B cell (primary cell): ENCODE data around the gene KIDINS220.

Experiments used
- EZH2 ChIP-seq: IDR thresholded peaks from 2 replicates; pipeline ENCODE4 v1.6.1; 2012; ENCODE audit warnings: borderline replicate concordance, low read depth, mild to moderate bottlenecking, moderate library complexity, low read length; ENCODE audit not compliant: insufficient read depth, poor library complexity, severe bottlenecking
- TF ChIP-seq, protein P1 (sequence below): fragments of 200-600 bp; IDR thresholded peaks from one replicate; pipeline ENCODE4 v1.8.0; 2022; ENCODE audit warnings: antibody characterized with exemption, mild to moderate bottlenecking

DNA sequence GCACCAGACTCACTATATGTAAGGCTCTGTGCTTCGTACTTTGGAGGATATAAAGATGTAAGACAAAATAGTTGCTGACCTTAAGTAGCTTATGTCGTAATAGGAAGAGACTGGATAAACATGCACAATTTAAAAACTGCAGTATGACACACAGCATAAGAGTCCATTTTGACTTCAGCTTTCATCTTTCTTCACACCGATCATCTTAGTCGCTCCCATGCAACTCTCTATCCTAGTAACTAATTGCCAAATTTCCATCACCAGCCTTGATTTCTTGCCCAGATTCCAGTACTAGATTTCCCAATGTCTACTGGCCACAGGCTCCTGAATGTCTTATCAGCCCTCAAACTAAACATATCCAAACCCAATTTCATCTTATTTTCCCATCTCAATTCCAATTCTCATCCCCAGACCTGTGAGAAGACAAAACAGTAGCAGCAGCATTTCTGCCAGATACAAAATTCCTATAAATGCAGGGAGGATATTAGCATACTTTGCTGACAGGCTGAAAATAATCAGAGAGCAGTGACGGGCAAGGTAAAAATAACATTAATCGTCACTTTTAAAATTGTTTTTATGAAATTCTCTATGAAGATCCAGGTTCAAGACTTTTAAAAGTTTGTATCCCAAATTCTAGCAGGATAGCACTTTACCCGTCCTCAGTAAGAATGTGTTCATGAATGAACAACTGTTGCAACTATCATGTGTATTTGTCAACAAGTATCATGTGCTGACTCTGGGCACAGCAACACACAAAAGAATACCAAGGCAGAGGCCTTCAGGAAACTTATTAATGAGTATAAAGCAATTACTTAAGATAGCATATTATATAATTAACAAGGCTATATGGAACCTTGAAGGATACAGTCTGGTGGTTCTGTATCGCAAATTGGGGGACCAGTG is 42.2 kb downstream of the KIDINS220 start:
- TF ChIP-seq, protein P1, sequence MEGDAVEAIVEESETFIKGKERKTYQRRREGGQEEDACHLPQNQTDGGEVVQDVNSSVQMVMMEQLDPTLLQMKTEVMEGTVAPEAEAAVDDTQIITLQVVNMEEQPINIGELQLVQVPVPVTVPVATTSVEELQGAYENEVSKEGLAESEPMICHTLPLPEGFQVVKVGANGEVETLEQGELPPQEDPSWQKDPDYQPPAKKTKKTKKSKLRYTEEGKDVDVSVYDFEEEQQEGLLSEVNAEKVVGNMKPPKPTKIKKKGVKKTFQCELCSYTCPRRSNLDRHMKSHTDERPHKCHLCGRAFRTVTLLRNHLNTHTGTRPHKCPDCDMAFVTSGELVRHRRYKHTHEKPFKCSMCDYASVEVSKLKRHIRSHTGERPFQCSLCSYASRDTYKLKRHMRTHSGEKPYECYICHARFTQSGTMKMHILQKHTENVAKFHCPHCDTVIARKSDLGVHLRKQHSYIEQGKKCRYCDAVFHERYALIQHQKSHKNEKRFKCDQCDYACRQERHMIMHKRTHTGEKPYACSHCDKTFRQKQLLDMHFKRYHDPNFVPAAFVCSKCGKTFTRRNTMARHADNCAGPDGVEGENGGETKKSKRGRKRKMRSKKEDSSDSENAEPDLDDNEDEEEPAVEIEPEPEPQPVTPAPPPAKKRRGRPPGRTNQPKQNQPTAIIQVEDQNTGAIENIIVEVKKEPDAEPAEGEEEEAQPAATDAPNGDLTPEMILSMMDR = no peak
- no peak for TF ChIP-seq EZH2
